ENCODE measurements around the gene CDK13.
"Not testable (repeated sequence)": the region's sequence is repeated elsewhere in the genome, so short reads cannot be mapped to it uniquely, and the experiment has no call there.

CDK13 gene

DNA sequence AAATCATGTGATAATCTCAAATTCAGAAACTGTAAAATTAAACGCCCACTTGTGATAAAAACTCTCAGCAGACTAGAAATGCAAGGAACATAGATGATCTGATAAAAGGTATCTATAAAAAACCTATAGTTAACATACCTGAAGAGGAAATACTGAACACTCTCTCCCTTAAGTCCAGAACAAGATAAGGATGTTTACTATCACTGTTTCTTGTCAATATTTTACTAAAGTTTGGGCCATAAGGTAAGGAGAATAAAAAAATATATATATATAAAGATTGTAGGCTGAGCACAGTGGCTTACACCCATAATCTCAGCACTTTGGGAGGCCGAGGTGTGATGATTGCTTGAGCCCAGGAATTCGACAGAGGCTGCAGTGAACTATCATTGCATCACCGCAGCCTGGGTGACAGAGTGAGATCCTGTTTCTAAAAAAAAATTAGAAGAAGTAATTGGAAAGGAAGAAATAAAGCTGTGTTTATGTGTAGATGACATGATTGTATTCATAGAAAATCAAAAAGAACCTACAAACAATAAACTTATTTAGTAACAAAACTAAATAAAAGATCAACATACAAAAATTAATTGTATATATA, 155.9 kb downstream of the CDK13 start:
- DNase-seq = no peak

DNA sequence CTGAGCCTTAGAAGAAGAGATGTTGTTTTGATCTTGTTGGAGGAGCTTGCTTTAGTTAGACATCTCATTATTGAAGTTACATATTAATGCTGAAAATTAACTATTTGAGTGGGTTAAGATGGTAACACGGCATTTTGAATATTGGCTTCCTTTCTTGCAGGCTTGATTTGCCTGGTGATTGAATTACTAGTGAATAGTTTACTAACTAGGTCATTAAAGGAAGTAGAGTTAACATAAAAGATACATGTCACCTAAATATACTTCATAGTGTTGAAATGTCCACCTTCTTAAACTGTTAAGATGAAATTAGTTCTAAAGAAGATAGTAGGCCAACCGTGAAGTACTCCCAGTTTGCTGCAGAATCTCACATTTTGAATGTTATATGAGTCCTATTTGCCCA, 165.9 kb downstream of the CDK13 start:
- DNase-seq = no peak

DNA sequence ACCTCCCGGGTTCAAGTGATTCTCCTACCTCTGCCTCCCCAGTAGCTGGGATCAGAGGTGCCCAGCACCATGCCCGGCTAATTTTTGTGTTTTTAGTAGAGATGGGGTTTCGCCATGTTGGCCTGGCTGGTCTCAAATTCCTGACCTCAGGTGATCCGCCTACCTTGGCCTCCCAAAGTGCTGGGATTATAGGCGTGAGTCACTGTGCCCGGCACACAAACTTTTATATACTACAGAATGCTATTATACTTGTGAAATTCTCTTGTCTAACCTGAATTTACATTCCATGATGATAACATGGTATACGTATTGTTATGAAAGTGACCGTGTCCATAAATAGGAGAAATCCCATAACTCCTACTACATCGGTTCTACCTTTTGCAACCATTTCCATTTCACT, 167.1 kb downstream of the CDK13 start:
- DNase-seq = not testable (repeated sequence)

DNA sequence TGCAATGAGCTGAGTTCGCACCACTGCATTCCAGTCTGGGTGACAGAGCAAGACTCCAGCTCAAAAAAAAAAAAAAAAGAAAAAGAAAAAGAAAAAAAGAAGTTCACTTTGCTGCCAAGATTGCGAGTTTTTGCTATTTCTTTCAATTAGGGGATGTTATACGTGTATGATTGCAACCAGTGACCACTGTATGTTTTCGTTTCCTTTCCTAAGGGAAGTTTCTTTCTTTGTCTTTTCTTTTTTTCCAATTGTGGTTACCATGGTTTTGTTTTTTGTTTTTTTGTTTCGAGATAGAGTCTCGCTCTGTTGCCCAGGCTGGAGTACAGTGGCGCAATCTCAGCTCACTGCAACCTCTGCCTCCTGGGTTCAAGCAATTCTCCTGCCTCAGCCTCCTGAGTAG, 168.1 kb downstream of the CDK13 start:
- DNase-seq = not testable (repeated sequence)

DNA sequence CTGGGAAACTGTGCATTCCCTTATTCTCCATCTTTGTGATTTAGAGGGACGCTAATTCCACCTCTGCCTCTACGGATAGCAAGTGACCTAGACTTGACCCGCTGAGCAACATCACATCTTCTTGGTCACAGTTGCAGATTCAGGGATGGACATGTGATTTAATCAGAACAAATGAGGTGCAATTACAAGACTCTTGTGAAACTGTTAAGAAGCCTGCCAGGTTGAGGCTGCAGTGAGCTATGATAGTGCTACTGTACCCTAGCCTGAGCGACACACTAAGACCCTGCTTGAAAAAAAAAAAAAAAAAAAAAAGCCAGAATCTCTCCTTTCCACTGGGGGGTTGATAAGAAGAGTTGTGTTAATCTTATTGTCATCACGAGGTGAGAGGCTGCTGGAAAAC, 170.0 kb downstream of the CDK13 start:
- DNase-seq = no peak

DNA sequence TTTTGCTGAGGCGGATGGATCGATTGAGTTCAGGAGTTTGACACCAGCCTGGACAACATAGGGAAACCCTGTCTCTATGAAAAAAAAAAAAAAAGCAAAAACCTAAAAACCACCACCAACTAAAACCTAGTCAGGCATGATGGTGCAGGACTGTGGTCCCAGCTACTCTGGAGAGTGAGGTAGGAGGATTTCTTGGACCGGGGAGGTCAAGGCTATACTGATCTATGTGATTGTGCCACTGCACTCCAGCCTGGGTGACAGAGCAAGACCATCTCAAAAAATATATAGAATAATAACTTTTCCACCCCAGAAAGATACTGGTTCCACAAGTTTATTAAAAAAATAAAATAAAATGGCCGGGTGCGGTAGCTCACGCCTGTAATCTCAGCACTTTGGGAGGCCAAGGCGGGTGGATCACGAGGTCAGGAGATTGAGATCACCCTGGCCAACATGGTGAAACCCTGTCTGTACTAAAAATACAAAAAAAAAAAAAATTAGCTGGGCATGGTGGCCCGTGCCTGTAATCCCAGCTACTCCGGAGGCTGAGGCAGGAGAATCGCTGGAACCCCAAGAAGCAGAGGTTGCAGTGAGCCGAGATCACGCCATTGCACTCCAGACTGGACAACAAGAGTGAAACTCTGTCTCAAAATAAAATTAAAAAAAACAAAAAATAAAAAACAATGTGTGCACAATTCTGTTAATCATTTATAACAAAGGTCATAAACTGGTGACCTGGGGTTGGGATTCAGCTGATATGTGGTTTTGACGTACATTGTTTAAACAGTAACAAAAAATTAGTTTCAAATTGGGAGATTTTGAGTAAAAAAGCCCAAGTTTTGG, 172.3 kb downstream of the CDK13 start:
- DNase-seq = not testable (repeated sequence)

DNA sequence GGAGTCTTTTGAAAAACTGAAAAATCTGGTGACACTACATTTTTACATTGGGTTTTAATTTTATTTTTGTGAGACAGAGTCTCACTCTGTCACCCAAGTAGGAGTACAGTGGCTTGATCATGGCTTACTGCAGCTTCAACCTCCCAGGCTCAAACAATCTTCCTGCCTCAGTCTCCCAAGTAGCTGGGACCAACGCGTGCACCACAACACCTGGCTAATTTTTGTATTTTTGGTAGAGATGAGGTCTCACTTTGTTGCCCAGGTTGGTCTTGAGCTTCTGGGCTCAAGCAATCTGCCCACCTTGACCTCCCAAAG, 172.8 kb downstream of the CDK13 start:
- DNase-seq = no peak

DNA sequence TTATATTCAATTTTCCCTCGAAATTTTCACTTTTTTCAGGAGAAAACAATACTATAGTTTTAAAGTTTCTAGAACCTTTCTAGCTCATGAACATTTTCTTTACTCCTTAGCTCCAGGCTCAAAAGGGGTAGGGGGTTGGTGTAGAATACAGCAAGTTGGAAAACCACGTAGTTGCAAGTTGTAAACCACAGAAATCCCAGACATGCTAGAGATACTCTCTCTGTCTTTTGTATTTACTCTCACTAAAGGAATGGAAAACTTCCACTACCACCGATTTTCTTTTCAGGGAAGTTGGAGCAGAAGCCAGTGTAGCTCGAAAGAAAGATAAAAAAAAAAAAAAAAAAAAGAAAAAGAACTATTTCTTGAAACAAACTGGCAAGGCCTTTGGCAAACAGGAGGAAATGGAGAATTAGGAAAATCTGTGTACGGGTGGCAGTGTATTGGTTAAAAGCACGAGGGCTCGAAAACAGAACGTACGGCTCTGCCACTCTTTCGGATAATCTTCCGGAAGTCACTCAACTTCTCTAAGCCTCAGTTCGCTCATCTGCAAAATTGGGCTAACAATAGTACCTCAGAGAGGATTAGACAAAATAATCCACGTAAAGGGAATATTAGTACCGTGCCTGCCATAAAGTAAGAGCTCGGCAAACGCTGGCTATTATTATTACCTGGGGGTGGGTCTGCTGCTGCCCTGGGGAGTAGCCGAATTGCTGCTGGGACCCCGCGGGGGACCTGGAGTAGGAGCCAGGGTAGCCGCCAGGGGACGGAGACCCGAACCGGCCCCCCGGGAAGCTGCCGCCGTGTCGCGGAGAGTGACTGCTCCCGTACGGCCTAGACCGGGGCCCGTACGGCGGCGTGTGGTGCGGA, 183.7 kb downstream of the CDK13 start:
- no peak for DNase-seq

DNA sequence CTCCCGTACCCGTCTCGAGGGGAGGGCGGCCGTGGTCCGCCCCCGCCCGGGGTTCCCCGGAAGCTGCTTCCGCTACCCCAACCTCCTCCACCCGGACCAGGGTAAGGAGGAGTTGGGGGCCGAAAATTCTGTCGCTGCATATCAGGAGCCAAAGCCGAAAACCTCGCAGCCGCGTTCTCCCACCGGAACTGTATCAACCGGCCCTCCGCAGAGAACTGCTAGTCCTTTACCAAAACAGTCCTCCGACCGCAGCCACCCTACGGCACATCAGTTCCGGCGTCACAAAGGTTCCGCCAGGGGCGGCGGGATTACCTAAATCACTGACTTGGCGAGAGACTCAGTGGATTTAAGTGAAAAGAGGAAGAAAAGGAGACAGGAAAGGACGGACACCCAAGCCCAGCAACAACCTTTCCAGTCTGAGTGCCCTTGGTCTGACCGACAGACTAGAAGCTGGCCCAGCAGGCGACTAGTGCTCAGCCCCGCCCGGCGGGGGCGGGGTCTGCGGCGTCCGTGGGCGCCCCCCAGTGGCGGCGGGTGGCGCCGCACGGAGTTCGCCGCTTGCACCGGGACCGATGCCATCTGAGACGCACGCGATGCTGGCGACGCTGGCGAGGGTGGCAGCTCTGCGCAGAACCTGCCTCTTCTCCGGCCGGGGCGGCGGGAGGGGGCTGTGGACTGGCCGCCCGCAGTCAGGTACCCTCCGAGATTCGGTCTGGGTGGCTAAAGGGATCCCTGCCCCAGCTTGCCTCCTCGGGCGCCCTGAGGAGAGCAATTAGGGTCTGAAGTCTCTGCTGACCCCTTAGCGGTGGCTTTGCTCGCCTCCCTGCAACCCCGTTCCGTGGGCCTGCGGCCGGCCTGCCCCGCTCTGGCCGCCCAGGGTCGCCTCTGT, 184.6 kb downstream of the CDK13 start, which contains the start of the genes MPLKIP and SUGCT:
Gene MPLKIP, minus strand, starts transcription at position 195 of the 889 bp plus-strand sequence. Its CDS starts 55 bp downstream, at position 140.
Gene SUGCT, plus strand, starts transcription at position 578 of the 889 bp plus-strand sequence.
- DNase-seq = peak; percentile 82

DNA sequence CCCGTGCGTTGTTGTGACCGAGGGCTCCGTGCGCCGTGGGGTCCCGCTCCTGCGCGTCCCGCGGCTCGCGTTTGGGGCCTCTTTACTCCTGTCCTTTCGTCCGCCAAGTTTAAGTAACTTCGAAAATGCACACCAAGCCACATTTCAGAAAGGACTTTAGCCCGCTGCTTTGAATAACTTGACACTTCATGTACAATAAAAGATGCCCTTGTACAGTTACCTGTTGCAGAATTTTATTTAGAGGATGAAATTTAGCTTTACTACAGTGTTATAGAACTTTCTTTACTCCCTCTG, 185.2 kb downstream of the CDK13 start:
- DNase-seq = no peak

DNA sequence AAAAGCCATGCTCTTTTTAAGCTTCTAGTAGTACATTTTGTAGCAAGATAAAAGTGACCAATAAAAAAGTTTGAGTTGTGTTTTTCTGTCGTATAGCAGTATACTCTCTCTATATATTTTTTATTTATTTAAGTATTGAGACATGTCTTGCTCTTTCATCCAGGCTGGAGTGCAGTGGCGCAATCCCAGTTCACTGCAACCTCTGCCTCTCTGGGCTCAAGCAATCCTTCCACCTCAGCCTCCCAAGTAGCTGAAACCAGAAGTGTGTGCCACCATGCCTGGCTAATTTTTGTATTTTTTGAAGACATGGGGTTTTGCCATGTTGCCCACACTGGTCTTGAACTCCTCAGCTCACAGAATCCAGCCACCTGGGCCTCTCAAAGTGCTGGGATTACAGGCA, 187.5 kb downstream of the CDK13 start:
- no peak for DNase-seq

DNA sequence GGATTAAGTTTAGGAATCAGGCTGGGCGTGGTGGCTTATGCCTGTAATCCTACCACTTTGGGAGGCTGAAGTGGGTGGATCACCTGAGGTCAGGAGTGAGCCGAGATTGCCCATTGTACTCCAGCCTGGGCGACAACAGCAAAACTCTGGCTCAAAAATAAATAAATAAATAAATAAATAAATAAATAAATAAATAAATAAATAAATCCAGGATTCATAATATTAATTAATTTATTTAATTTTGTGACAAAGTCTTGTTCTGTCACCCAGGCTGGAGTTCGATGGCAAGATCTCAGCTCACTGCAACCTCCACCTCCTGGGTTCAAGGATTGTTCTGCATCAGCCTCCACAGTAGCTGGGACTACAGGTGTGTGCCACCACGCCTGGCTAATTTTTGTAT, 188.9 kb downstream of the CDK13 start:
- DNase-seq = no peak

DNA sequence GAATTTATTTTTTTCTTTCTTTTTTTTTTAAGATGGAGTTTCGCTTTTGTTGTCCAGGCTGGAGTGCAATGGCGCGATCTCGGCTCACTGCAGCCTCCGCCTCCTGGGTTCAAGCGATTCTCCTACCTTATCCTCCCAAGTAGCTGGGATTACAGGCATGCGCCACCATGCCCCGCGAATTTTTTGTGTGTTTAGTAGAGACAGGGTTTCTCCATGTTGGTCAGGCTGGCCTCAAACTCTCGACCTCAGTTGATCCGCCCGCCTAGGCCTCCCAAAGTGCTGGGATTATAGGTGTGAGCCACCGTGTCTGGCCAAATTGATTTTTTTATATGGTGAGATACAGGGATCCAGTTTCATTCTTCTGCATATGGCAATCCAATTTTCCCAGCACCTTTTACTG, 189.8 kb downstream of the CDK13 start:
- not testable (repeated sequence) for DNase-seq

DNA sequence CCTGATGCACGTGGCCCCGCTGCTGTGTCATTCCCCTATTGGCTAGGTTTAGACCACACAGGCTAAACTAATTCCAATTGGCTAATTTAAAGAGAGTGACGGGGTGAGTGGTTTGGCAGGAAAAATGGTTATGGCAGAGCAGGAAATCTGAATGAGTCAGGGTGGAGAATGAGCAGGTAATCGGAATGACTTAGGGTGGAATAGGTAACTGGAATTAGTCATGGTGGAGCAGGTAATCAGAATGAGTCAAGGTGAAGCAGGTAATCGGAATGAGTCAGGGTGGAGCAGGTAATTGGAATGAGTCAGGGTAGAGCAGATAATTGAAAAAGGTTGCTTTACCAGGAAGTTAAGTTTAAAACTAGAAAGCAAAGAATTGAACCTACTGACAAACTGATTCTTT, 191.9 kb downstream of the CDK13 start:
- not testable (repeated sequence) for DNase-seq

DNA sequence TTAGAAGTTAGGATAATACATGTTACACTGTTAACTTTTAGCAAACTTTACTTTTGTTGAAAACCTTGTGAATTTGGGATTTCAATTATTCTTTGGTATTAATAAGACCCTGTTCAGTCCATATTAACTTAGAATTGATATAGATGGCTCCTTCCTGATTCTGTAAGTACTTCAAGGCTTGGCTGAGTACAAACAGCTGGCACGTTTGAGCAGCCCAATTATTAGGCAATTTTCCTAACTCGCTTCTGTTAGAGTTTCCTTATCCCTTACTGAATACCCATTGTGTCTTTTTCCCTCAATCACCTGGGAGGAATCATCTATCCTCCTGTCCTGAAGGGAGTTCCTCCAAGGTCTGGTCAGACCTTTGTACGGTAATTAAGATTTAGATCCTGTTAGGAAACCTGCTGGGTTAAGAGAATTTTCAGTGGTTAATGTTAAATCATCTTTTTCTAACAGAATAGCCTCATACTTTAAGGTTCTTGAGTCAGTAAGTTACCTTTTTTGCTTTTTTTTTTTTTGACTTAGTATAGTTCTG, 195.6 kb downstream of the CDK13 start:
- DNase-seq = not testable (repeated sequence)

DNA sequence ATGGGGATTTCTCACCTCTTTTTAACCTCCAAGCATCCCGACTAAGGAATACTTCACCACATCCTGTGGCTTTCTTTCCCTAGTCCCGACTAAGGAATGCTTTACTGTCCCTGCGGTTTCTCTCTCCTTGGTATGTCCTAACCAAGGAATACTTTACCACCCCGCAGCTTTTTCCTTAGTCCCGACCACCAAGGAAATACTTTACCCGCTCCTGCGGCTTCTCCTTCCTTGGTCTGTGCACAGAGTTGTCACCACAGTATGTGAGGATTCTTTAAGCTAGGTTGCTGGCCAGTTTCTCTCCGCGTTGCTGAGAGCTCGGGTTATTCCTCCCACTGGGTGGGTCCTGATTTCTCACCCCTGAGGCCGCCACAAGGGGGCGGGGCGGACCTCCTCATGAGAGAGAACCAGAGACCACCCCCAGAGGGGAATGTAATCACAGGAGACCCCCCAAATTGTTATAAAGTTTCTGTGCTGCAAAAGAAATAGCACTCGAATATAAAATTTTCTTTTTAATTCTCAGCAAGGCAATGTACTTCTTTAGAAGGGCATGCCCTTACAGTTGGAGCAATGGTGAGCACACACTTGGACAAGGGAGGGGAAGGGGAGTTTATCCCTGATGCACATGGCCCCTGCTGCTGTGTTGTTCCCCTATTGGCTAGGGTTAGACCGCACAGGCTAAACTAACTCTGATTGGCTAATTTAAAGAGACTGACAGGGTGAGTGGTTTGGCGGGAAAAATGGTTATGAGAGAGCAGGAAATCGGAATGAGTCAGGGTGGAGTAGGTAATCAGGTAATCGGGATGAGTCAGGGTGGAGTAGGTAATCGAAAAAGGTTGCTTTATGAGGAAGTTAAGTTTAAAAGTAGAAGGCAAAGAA, 197.6 kb downstream of the CDK13 start:
- DNase-seq = no peak

DNA sequence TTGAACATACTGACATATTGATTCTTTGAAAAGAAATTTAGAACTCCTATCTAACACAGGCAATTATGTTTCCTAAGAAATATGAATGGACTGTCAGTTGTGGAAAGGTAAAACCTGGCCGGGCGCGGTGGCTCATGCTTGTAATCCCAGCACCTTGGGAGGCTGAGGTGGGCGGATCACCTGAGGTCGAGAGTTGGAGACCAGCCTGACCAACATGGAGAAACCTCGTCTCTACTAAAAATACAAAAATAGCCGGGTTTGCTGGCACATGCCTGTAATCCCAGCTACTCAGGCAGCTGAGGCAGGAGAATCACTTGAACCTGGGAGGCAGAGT, 198.2 kb downstream of the CDK13 start:
- not testable (repeated sequence) for DNase-seq

DNA sequence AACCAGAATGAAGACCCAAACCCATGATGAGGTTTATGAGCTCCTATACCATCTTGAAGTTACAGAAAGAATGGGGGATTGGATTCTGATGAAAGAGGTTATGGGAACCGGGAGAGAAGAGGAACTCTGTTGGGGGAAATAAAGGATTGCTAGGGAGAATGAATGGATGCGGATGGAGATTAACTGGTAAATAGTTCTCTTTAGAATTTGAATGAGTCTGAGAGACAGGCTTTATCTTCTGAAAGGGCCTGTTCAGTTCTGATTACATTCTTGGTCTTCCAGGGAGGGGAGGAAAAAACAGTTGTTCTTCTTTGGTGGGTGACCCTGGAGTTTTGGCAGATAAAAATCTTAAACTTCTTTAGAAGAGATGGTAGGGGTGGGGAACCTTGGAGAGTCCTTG, 198.6 kb downstream of the CDK13 start:
- no peak for DNase-seq
